ENCODE measurements around the gene UFSP2. TPM values are rescaled to one million over a fixed set of nuclear protein-coding genes. Genes with fewer than 3 reads are reported as not detected.
"Not testable (repeated sequence)": the region's sequence is repeated elsewhere in the genome, so short reads cannot be mapped to it uniquely, and the experiment has no call there.

UFSP2 gene
- total and polyA plus RNA-seq, 2 donors (not counting 1 experiment from before 2014, with no cell fraction given), result 43.1 to 43.2 TPM

- Histone ChIP-seq H3K4me3 (replicated peaks in 1 of 4; ENCODE audit: control extremely low read depth in 1 of 4, insufficient read depth in 1 of 4, low read depth in 3 of 4, low read length in 4 of 4) (no peak overlapping the region), H3K27me3 (ENCODE audit: control insufficient read depth, insufficient read depth, low read length) (no peaks in the 10 kb centered on the region), H4K20me1 (ENCODE audit: control insufficient read depth, extremely low read depth, insufficient read depth, low read length) (no peaks in the 10 kb centered on the region), H3K36me3 (ENCODE audit: control insufficient read depth, insufficient read depth, low read length) (peaks cover 2% of the 10 kb centered on the region), H3K4me1 (ENCODE audit: control insufficient read depth, extremely low read depth, insufficient read depth, low read length) (no peaks in the 10 kb centered on the region), H3K9me3 (ENCODE audit: control insufficient read depth, insufficient read depth, low read depth, low read length) (no peaks in the 10 kb centered on the region), H3K27ac (ENCODE audit: insufficient read depth, low read length) (no peak overlapping the region), H3K9ac (ENCODE audit: insufficient read depth, low read length) (no peak overlapping the region), H2AFZ (ENCODE audit: low read length) (no peak overlapping the region), H3K4me2 (ENCODE audit: extremely low read depth, insufficient read depth, low read length) (no peak overlapping the region), H3K79me2 (ENCODE audit: control insufficient read depth, insufficient read depth, low read length) (no peaks in the 10 kb centered on the region)
- no peak for DNase-seq (ENCODE audit: low read depth in 2 of 2)
- TF ChIP-seq EZH2 (IDR thresholded peaks at IDR 0.05; ENCODE audit: low read length, missing control alignments) (no peak), CTCF (conservative IDR thresholded peaks at IDR 0.05 in 1 of 2, IDR thresholded peaks at IDR 0.05 in 1 of 2; ENCODE audit: low read depth in 1 of 2, low read length in 2 of 2) (no peak)
These were observed 56.0 kb downstream of the UFSP2 start for GRCh38 chr4:185369731-185370130.

GRCh38 chr4:185364886-185365285 is 60.9 kb downstream of the UFSP2 start:
- Histone ChIP-seq H3K4me1 (ENCODE audit: control insufficient read depth, extremely low read depth, insufficient read depth, low read length) (no peaks in the 10 kb centered on the region), H2AFZ (ENCODE audit: low read length) (no peak overlapping the region), H3K4me2 (ENCODE audit: extremely low read depth, insufficient read depth, low read length) (no peak overlapping the region), H3K27ac (ENCODE audit: insufficient read depth, low read length) (no peak overlapping the region), H4K20me1 (ENCODE audit: control insufficient read depth, extremely low read depth, insufficient read depth, low read length) (no peaks in the 10 kb centered on the region), H3K9ac (ENCODE audit: insufficient read depth, low read length) (no peak overlapping the region), H3K79me2 (ENCODE audit: control insufficient read depth, insufficient read depth, low read length) (no peaks in the 10 kb centered on the region), H3K36me3 (ENCODE audit: control insufficient read depth, insufficient read depth, low read length) (no peaks in the 10 kb centered on the region), H3K27me3 (ENCODE audit: control insufficient read depth, insufficient read depth, low read length) (no peaks in the 10 kb centered on the region), H3K4me3 (replicated peaks in 1 of 4; ENCODE audit: control extremely low read depth in 1 of 4, insufficient read depth in 1 of 4, low read depth in 3 of 4, low read length in 4 of 4) (no peak overlapping the region), H3K9me3 (ENCODE audit: control insufficient read depth, insufficient read depth, low read depth, low read length) (no peaks in the 10 kb centered on the region)
- TF ChIP-seq CTCF (conservative IDR thresholded peaks at IDR 0.05 in 1 of 2, IDR thresholded peaks at IDR 0.05 in 1 of 2; ENCODE audit: low read depth in 1 of 2, low read length in 2 of 2), result no peak
- no peak for TF ChIP-seq EZH2 (IDR thresholded peaks at IDR 0.05; ENCODE audit: low read length, missing control alignments)
- DNase-seq (ENCODE audit: low read depth in 2 of 2), result no peak

- no peak overlapping the region for H3K4me3 ChIP-seq (replicated peaks in 1 of 4; ENCODE audit: control extremely low read depth in 1 of 4, insufficient read depth in 1 of 4, low read depth in 3 of 4, low read length in 4 of 4)
- H3K27me3 ChIP-seq (ENCODE audit: control insufficient read depth, insufficient read depth, low read length), result no peaks in the 10 kb centered on the region
- TF ChIP-seq CTCF (conservative IDR thresholded peaks at IDR 0.05 in 1 of 2, IDR thresholded peaks at IDR 0.05 in 1 of 2; ENCODE audit: low read depth in 1 of 2, low read length in 2 of 2) (no peak), EZH2 (IDR thresholded peaks at IDR 0.05; ENCODE audit: low read length, missing control alignments) (no peak)
- H3K79me2 ChIP-seq (ENCODE audit: control insufficient read depth, insufficient read depth, low read length), result no peaks in the 10 kb centered on the region
- H3K4me1 ChIP-seq (ENCODE audit: control insufficient read depth, extremely low read depth, insufficient read depth, low read length), result peaks cover 3% of the 10 kb centered on the region
- H2AFZ ChIP-seq (ENCODE audit: low read length), result no peak overlapping the region
- no peaks in the 10 kb centered on the region for H3K9me3 ChIP-seq (ENCODE audit: control insufficient read depth, insufficient read depth, low read depth, low read length)
- no peak overlapping the region for H3K9ac ChIP-seq (ENCODE audit: insufficient read depth, low read length)
- H3K27ac ChIP-seq (ENCODE audit: insufficient read depth, low read length), result no peak overlapping the region
- H4K20me1 ChIP-seq (ENCODE audit: control insufficient read depth, extremely low read depth, insufficient read depth, low read length), result no peaks in the 10 kb centered on the region
- no peaks in the 10 kb centered on the region for H3K36me3 ChIP-seq (ENCODE audit: control insufficient read depth, insufficient read depth, low read length)
- DNase-seq (ENCODE audit: low read depth in 2 of 2), result no peak
- no peak overlapping the region for H3K4me2 ChIP-seq (ENCODE audit: extremely low read depth, insufficient read depth, low read length)
These were observed 62.5 kb downstream of the UFSP2 start for GRCh38 chr4:185363251-185363650.

- not testable (repeated sequence) for H3K4me1 ChIP-seq (ENCODE audit: control insufficient read depth, extremely low read depth, insufficient read depth, low read length); H3K4me3 ChIP-seq (replicated peaks in 1 of 4; ENCODE audit: control extremely low read depth in 1 of 4, insufficient read depth in 1 of 4, low read depth in 3 of 4, low read length in 4 of 4); H3K9ac ChIP-seq (ENCODE audit: insufficient read depth, low read length); H3K27me3 ChIP-seq (ENCODE audit: control insufficient read depth, insufficient read depth, low read length); H4K20me1 ChIP-seq (ENCODE audit: control insufficient read depth, extremely low read depth, insufficient read depth, low read length); H3K4me2 ChIP-seq (ENCODE audit: extremely low read depth, insufficient read depth, low read length); H3K79me2 ChIP-seq (ENCODE audit: control insufficient read depth, insufficient read depth, low read length); DNase-seq (ENCODE audit: low read depth in 2 of 2); H3K27ac ChIP-seq (ENCODE audit: insufficient read depth, low read length); H3K9me3 ChIP-seq (ENCODE audit: control insufficient read depth, insufficient read depth, low read depth, low read length); H2AFZ ChIP-seq (ENCODE audit: low read length); H3K36me3 ChIP-seq (ENCODE audit: control insufficient read depth, insufficient read depth, low read length)
These were observed 63.2 kb downstream of the UFSP2 start for GRCh38 chr4:185362570-185362969.
